Measurements from ENCODE around the gene GBX1.

GBX1 gene

DNA sequence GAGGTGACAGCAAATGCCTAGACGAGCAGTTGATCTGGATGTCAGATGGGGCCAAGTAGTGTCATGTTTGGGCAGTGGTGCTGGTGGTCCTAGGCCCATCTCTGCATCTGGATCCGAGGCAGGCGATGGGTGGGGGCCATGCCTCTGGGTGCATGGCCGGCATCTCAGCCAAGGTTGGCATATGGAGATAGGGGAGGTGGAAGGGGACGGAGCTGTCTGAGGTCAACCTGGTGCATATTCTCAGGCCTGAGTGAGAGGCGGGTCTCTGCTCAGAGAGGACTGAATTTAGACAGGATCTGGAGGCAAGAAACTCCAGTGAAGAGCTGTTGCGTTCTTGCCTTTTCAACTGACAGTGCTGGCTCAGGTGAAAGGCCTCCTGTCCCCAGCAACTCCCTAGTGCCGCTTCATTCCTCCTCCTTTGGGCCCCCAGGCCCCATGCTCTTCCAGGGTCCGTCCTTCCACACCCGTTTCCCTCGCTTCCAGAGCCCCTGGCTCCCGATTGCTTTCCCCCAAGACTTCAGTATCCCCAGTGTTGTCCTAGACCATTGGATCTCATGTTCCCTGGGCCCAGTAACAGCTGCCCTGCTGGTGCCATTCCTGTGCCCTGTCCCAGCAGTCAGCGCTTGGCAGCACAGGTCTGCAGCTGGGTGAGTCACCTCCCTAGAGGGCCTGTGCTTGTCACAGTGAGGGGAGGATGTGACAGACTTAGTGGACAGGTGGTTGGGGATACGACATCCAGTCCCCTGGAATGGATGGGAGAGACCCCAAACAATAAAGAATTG lies 32.6 kb downstream of the GBX1 start:
- TF ChIP-seq, protein P1, sequence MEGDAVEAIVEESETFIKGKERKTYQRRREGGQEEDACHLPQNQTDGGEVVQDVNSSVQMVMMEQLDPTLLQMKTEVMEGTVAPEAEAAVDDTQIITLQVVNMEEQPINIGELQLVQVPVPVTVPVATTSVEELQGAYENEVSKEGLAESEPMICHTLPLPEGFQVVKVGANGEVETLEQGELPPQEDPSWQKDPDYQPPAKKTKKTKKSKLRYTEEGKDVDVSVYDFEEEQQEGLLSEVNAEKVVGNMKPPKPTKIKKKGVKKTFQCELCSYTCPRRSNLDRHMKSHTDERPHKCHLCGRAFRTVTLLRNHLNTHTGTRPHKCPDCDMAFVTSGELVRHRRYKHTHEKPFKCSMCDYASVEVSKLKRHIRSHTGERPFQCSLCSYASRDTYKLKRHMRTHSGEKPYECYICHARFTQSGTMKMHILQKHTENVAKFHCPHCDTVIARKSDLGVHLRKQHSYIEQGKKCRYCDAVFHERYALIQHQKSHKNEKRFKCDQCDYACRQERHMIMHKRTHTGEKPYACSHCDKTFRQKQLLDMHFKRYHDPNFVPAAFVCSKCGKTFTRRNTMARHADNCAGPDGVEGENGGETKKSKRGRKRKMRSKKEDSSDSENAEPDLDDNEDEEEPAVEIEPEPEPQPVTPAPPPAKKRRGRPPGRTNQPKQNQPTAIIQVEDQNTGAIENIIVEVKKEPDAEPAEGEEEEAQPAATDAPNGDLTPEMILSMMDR (IDR thresholded peaks at IDR 0.05; ENCODE audit: low read depth, low read length) = no peak
- no peak for DNase-seq (ENCODE audit: extremely low read depth, low read depth)

DNA sequence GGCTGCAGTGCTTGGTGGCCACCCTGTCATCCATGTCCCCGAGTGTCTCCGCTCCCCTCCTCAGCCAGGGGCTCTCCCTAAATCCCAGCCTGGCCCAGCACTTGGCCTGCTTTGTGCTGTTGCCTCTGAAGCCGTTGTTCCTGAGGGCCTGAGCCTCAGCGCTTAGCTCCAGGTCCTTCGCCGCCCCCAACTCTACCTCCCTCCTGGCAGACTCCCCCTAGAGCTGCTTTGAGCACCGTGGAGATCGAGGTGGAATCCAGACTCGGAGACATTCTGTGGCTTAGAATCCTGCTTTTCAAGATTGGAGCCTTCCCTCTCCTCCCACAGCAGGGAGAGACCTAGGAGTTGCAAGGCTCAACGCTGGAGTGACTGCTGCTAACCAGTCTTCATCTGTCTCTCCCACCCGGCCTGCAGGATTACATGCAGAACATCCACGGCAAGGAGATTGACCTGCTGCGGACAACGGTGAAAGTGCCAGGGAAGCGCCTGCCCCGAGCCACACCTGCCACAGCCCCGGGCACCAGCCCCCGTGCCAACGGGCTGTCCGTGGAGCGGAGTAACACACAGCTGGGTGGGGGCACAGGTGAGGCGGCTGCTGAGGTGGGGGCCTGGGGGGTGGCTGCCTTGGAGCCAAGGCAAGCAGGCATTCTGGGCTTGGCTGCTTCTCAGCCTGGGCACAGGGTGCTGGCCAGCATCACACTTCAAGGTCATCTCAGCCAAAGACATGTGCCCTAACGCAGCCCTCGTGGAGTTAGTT lies 33.3 kb downstream of the GBX1 start:
- DNase-seq (ENCODE audit: extremely low read depth, low read depth) = no peak
- TF ChIP-seq, protein P1 (IDR thresholded peaks at IDR 0.05; ENCODE audit: low read depth, low read length) = no peak

DNA sequence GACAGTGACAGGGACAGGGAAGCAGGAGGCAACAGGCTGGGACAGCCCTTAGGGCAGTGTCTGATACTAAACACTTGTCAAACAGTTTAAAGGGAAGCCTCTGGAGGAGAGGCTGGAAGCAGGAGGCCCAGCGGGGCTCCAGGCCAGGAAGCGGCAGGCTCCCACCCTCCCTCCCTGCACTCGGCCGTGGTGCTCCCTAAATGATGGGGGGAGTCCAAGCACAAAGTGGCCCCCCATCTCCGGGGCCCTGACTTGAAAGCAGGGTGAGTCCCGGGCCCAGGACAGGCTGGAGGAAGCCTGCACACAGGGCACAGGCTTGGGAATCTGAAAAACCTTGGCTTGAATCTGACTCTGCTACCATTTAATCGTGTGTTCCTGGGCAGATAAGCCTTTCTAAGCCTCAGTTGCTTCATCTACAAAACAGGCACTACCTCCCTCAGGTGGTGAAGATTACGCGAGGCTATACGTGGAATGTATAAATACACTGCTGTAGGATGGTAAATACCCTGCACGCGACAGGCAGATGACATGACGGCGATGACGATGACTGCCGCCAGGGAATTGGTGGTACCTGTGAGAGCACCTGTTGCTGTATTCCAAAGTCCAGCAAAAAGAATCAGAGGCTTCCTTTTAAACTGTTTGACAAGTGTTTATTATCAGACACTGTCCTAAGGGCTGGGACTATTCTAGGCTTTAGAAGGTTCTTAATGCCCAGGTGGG lies 34.1 kb downstream of the GBX1 start:
- TF ChIP-seq, protein P1 (IDR thresholded peaks at IDR 0.05; ENCODE audit: low read depth, low read length) = no peak
- no peak for DNase-seq (ENCODE audit: extremely low read depth, low read depth)

DNA sequence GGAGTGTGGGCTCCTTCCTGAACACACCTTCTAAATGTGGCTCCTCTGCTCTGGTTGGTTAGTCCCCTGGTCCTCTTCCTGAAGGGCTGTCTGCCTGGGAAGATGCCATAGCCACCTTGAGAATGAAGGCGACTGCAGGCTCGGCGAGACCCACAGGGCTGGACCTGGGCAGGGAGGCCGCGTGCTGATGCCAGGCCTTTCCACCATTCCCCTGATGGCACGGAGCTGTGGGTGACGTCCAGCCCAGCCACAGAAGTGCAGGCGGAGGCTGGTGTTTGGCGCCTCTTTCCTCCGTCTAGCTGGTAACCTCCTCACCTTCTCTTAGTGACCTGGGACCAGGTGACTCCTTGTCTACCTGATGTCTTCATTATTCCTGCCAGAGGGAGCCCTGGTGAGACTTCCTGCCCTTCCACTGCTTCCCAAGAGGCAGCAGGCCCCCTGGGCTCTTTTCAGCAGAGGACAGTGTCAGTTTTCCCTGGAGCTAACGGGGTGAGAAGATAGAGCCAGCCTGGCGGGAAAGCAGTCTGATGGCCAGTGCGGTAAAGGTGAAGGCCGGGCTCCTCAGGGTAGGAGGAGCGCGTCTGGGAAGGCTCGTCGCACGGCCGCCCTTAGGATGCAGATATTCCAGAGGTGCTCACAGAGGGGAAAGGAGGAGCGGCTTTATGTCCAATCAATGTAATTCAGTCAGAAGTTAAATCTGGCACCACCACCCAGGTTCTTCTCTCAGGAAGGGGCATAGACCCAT lies 34.9 kb downstream of the GBX1 start:
- TF ChIP-seq, protein P1 (IDR thresholded peaks at IDR 0.05; ENCODE audit: low read depth, low read length) = no peak
- DNase-seq (ENCODE audit: extremely low read depth, low read depth) = no peak

DNA sequence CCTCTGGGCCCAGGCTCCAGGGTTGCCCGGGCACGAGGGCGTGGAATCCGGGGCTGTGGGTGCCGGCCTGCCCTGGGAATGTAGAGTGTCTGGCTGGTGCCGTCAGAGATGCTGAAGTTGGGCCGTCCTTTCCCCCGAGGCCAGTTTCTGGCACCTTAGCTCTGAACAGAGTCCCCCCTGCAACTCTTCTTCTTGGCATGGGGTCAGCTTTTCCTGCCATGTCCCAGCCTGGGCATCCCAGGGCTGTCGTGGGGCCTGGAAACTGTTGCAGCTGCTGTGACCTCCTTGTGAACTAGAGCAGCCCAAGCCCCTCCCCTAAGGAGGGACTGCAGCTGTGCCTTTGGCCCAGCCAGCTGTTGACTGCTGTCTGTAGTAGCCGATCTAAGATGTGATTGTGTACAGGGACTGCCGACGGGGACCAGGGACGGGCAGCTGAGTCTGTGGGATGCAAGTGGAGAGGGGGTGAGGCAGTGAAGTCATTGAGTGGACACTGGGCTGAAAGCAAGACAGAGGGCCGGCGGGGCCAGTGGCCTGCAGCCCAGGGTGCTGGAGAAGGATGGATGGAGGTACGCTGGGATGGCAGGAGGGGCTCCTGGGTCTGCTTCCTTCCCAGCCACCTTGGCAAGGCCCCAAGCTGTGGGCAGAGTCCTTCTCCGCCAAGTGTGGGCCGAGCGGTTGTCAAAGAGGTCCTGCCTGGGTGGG lies 35.8 kb downstream of the GBX1 start:
- no peak for DNase-seq (ENCODE audit: extremely low read depth, low read depth)
- TF ChIP-seq, protein P1 (IDR thresholded peaks at IDR 0.05; ENCODE audit: low read depth, low read length) = no peak

DNA sequence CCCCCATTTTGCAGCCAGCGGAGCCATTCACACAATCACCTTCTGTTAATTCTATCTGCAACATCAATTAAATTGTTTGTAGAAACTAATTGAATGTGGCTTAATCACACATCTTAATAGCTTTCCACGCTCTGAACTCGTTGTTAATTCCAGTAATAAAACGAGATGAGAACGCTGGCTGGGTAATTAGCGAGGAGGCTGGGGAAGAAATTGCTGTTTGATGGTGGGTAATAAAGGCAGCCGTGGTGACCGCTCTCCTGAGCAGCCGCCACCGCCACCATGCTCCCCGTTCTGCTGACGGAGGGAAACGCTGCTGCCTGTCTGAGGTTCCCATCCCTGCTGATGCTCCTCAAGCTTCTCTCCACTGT lies 36.3 kb downstream of the GBX1 start:
- TF ChIP-seq, protein P1 (IDR thresholded peaks at IDR 0.05; ENCODE audit: low read depth, low read length) = no peak
- no peak for DNase-seq (ENCODE audit: extremely low read depth, low read depth)

Measured in AG09319 (cell line).